Activated T-helper 1 cell treated with anti-CD3 and anti-CD28 coated beads, Interleukin-12 subunit alpha, Interleukin-12 subunit beta, Interleukin-2, Interleukin-4 antibody, amounts not matched to agents 30 ng/mL and 10 ng/mL and 1 ng/mL, durations not matched to agents 14 hours and 24 hours and 36 hours (primary cell): ENCODE measurements around the gene TOP2B. TPM values are rescaled to one million over a fixed set of nuclear protein-coding genes. Genes with fewer than 3 reads are reported as not detected.

Experiments
- DNase-seq: peaks from one replicate; pipeline ENCODE4 v3.0.0; 2021; ENCODE audit warnings: low spot score
- H3K27ac Mint-ChIP-seq: one replicate; pipeline ENCODE4 v1.8.0; 2021; ENCODE audit warnings: mild to moderate bottlenecking, mixed read lengths
- H3K27me3 Mint-ChIP-seq: one replicate; pipeline ENCODE4 v1.8.0; 2022; ENCODE audit warnings: mild to moderate bottlenecking, moderate library complexity, mixed read lengths; ENCODE audit not compliant: insufficient read depth
- H3K36me3 Mint-ChIP-seq: one replicate; pipeline ENCODE4 v1.8.0; 2021; ENCODE audit warnings: low read depth, mixed read lengths
- H3K4me1 Mint-ChIP-seq: one replicate; pipeline ENCODE4 v1.8.0; 2021; ENCODE audit warnings: low read depth, mixed read lengths
- H3K4me3 Mint-ChIP-seq: one replicate; pipeline ENCODE4 v1.8.0; 2021; ENCODE audit warnings: mild to moderate bottlenecking, moderate library complexity, mixed read lengths
- H3K9me3 Mint-ChIP-seq: one replicate; pipeline ENCODE4 v1.8.0; 2021; ENCODE audit warnings: mixed read lengths
- intact Hi-C: fragments of 100-400 bp; cut with micrococcal nuclease; formaldehyde crosslinking; loops from one replicate; pipeline ENCODE4 v1.15.1; 2024
- total RNA-seq: library from RNA; stranded (reverse); gene quantifications from 2 replicates; pipeline ENCODE4 v1.2.3, GENCODE V29; 2022

The TOP2B gene
- total RNA-seq, 1 donor from 2014 or later, result 133 TPM

DNA sequence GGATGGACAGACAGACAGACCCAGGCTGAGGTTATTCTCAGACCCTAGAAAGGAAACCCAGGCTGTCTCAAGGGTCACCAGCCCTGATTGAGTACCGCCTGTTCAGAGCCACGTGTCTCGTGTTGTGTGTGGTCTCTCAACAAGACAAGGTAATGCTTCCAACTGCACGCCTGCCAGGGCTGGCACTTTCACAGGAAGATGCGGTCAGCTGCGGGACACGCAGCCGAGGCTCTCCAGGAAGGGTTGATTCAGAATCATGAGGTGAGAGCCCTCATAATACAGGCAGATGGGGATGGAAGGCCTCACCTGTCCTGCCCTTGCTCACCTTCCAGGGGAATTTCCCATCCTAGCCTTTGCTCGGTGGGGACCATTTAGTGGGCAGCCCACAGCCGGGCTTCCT, 81.4 kb downstream of the TOP2B start:
- H3K27me3 Mint-ChIP-seq, result peaks cover 2% of the 10 kb centered on the region
- no peaks in the 10 kb centered on the region for H3K4me1 Mint-ChIP-seq
- intact Hi-C loops, result no loop called here
- no peak overlapping the region for H3K4me3 Mint-ChIP-seq
- no peaks in the 10 kb centered on the region for H3K9me3 Mint-ChIP-seq
- no peak overlapping the region for H3K27ac Mint-ChIP-seq
- H3K36me3 Mint-ChIP-seq, result no peaks in the 10 kb centered on the region
- no peak for DNase-seq

DNA sequence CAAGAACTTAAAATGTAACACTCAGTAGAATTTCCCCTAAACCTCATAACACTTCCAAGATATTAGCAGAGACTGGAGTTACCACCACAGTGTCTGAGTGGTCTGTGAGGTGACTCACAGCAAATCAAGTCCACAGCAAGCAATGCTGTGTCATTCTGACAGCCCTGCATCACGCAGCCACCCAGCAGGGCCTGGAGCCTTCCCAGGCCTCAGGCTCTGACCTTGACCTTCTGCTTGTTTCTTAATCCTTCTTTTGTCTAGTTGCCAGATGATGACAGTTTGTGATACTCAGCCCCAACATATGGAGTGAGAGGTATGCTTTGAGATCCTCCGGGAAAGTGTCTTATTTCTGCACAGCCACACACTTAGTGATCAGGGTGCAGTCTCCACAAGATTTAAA, 82.5 kb downstream of the TOP2B start:
- intact Hi-C loops, result no loop called here
- no peaks in the 10 kb centered on the region for H3K4me1 Mint-ChIP-seq
- H3K4me3 Mint-ChIP-seq, result no peak overlapping the region

GRCh38 chr3:25581823-25582222, 82.9 kb downstream of the TOP2B start:
- H3K4me3 Mint-ChIP-seq, result no peak overlapping the region
- no peaks in the 10 kb centered on the region for H3K36me3 Mint-ChIP-seq
- no peaks in the 10 kb centered on the region for H3K4me1 Mint-ChIP-seq
- H3K9me3 Mint-ChIP-seq, result no peaks in the 10 kb centered on the region
- DNase-seq, result no peak
- no peak overlapping the region for H3K27ac Mint-ChIP-seq
- peaks cover 2% of the 10 kb centered on the region for H3K27me3 Mint-ChIP-seq
- intact Hi-C loops, result no loop called here

More for the DNA sequence above, 82.5 kb downstream of the TOP2B start:
- H3K36me3 Mint-ChIP-seq, result no peaks in the 10 kb centered on the region
- no peak for DNase-seq
- H3K27me3 Mint-ChIP-seq, result peaks cover 2% of the 10 kb centered on the region
- no peaks in the 10 kb centered on the region for H3K9me3 Mint-ChIP-seq
- no peak overlapping the region for H3K27ac Mint-ChIP-seq

DNA sequence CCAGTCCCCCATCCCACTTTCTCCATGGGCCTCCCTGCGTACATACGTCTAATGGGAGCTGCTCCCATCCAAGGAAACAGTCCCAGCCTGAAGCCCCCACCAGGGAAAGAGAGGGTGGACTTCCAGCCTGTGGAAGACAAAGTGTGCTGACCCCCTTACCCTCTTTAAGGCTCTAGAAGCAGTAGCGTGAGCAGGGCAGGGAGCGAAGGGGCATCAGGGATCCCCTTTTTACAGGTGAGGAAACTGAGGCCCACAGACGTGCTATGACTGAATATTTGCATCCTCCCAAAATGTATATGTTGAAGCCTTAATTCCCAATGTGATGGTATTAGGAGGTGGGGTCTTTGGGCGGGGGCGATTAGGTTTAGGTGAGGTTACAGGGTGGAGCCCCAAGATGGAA, 83.4 kb downstream of the TOP2B start:
- Mint-ChIP-seq H3K9me3 (no peaks in the 10 kb centered on the region), H3K4me3 (no peak overlapping the region)

DNA sequence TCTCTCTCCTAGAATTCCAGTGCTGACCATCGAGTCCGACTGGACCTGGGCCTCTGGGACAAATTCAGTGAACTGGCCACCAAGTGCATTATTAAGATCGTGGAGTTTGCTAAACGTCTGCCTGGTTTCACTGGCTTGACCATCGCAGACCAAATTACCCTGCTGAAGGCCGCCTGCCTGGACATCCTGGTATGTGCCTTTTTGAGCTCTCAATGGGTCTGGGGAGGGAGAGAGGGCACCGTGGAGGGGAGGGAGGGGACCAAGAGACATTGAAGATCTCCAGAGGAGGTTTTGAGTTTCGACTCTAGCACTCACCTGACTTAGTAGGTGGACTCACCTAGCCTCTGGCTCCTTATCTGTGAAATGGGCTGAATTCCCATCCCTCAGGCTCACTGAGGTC, 84.2 kb downstream of the TOP2B start:
- Mint-ChIP-seq H3K4me3 (no peak overlapping the region), H3K36me3 (no peaks in the 10 kb centered on the region), H3K9me3 (no peaks in the 10 kb centered on the region), H3K4me1 (no peaks in the 10 kb centered on the region), H3K27me3 (peaks cover 2% of the 10 kb centered on the region), H3K27ac (no peak overlapping the region)
- DNase-seq, result no peak
- intact Hi-C loops, result no loop called here

More for the DNA sequence above, 83.4 kb downstream of the TOP2B start:
- no peak for DNase-seq
- H3K27ac Mint-ChIP-seq, result no peak overlapping the region
- H3K36me3 Mint-ChIP-seq, result no peaks in the 10 kb centered on the region
- H3K27me3 Mint-ChIP-seq, result peaks cover 2% of the 10 kb centered on the region
- no peaks in the 10 kb centered on the region for H3K4me1 Mint-ChIP-seq
- intact Hi-C loops, result no loop called here

GRCh38 chr3:25578059-25578458, 86.6 kb downstream of the TOP2B start:
- Mint-ChIP-seq H3K4me1 (no peaks in the 10 kb centered on the region), H3K36me3 (no peaks in the 10 kb centered on the region), H3K27ac (no peak overlapping the region), H3K9me3 (no peaks in the 10 kb centered on the region), H3K4me3 (no peak overlapping the region), H3K27me3 (peaks cover 2% of the 10 kb centered on the region)
- DNase-seq, result no peak
- intact Hi-C loops, result no loop called here

DNA sequence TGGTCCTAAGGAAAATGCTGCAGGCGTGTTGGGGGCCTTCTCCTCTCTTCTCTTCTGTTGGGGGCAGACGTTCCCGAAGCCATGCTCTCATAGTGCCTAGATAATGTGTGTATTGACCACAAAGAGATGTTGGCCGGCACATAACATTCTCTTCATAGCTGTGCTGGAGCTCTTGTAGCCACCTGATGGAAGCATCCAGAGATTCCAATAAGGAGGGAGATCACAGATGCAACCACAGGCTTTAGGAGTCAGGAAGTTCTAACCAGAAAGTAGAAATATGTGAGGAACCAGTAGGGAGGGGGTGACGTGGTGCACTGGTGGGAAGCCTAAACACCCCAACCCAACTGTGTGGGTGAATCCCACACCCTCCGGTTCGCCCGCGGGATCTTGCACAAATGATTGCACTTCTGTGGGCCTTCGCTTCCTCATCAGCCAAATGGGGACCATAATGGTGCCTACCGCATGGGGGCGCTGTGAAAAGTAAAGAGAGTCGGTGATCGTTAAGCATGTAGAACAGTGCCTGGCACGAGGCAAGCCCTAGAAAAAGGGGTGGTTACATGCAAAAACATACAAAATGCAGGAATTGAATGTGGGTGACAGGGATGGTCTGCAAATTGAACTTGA, 87.8 kb downstream of the TOP2B start:
- intact Hi-C loops, result no loop called here
- no peaks in the 10 kb centered on the region for H3K4me1 Mint-ChIP-seq
- H3K9me3 Mint-ChIP-seq, result no peaks in the 10 kb centered on the region
- H3K4me3 Mint-ChIP-seq, result no peak overlapping the region
- no peak overlapping the region for H3K27ac Mint-ChIP-seq
- peaks cover 2% of the 10 kb centered on the region for H3K27me3 Mint-ChIP-seq
- no peaks in the 10 kb centered on the region for H3K36me3 Mint-ChIP-seq
- no peak for DNase-seq

GRCh38 chr3:25576146-25576545, 88.6 kb downstream of the TOP2B start:
- Mint-ChIP-seq H3K36me3 (no peaks in the 10 kb centered on the region), H3K27ac (no peak overlapping the region), H3K4me3 (no peak overlapping the region), H3K9me3 (no peaks in the 10 kb centered on the region), H3K27me3 (peaks cover 2% of the 10 kb centered on the region), H3K4me1 (no peaks in the 10 kb centered on the region)
- no peak for DNase-seq
- intact Hi-C loops, result no loop called here

DNA sequence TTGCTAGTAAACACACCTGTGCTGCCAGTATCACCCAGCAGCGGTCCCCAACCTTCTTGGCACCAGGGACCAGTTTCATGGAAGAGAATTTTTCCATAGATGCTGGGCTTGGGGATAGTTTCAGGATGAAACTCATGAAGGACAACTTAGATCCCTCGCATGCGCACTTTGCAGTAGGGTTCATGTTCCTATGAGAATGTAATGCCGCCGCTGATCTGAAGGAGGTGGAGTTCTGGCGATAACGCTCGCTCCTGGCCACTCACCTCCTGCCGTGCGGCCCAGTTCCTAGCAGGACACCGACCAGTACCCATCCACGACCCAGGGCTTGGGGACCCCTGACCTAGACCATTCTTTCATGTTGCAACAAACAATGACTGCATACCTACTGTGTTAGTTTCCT, 89.7 kb downstream of the TOP2B start:
- no peaks in the 10 kb centered on the region for H3K36me3 Mint-ChIP-seq
- intact Hi-C loops, result no loop called here
- H3K9me3 Mint-ChIP-seq, result no peaks in the 10 kb centered on the region
- no peak overlapping the region for H3K4me3 Mint-ChIP-seq
- DNase-seq, result no peak
- H3K27ac Mint-ChIP-seq, result no peak overlapping the region
- no peaks in the 10 kb centered on the region for H3K4me1 Mint-ChIP-seq
- H3K27me3 Mint-ChIP-seq, result no peaks in the 10 kb centered on the region

DNA sequence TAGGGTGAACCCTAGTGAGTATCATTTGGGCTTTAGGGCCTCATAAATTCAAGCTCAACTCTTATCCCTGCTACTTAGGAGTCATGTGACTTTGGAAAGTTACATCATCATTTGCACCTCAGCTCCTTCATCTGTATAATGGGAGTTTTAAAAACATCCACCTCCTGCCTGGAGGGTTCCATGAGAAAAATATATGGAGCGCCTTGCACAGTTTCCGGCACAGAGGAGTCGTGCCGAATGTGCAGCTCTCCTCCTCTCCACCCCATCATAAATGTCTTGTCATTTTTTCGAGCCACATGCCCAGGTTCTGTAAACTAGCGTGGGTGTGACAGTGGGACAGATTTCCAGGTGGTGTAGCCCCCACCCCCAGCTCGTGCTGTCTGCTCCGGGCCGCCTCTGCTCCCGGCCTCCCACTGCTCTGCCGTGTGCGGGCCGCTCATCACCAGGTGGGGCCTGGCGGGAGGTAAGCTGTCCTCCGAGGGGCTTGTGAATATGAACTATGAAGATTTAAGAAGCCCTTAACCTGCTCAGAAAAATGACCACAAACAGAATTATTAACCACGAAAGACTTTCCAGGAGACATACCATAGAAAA, 90.4 kb downstream of the TOP2B start:
- Mint-ChIP-seq H3K27ac (no peak overlapping the region), H3K4me1 (no peaks in the 10 kb centered on the region), H3K4me3 (no peak overlapping the region), H3K36me3 (no peaks in the 10 kb centered on the region), H3K9me3 (no peaks in the 10 kb centered on the region), H3K27me3 (no peaks in the 10 kb centered on the region)
- intact Hi-C loops, result no loop called here
- no peak for DNase-seq

GRCh38 chr3:25573386-25574171, 91.1 kb downstream of the TOP2B start:
- Mint-ChIP-seq H3K4me3 (no peak overlapping the region), H3K36me3 (no peaks in the 10 kb centered on the region), H3K27me3 (no peaks in the 10 kb centered on the region), H3K9me3 (no peaks in the 10 kb centered on the region), H3K27ac (no peak overlapping the region), H3K4me1 (no peaks in the 10 kb centered on the region)
- no peak for DNase-seq
- intact Hi-C loops, result no loop called here

DNA sequence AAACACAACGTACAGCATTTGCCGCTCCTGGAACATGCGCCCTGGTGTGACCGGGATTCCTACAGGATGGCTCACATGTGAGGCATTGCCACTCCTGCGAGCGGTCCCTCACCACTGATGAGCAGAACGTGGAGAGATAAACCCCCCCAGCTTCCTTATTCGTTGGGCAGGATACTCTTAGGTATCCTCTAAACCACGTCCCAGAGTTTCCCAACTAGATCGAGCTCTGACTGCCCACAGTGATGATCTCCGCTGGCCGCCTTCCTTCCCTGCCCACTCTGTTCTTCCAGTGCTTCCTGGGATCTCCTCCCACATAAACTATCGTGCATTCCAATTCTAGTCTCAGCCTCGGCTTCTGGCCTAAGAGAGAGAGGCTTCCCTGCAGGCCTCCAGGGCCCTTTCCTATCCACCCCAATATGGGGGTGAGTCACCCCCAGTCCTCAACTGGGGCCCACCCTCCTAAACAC, 91.8 kb downstream of the TOP2B start:
- intact Hi-C loops, result no loop called here
- H3K4me1 Mint-ChIP-seq, result no peaks in the 10 kb centered on the region
- no peak for DNase-seq
- no peaks in the 10 kb centered on the region for H3K9me3 Mint-ChIP-seq
- H3K4me3 Mint-ChIP-seq, result no peak overlapping the region
- H3K36me3 Mint-ChIP-seq, result no peaks in the 10 kb centered on the region
- H3K27ac Mint-ChIP-seq, result no peak overlapping the region
- no peaks in the 10 kb centered on the region for H3K27me3 Mint-ChIP-seq

DNA sequence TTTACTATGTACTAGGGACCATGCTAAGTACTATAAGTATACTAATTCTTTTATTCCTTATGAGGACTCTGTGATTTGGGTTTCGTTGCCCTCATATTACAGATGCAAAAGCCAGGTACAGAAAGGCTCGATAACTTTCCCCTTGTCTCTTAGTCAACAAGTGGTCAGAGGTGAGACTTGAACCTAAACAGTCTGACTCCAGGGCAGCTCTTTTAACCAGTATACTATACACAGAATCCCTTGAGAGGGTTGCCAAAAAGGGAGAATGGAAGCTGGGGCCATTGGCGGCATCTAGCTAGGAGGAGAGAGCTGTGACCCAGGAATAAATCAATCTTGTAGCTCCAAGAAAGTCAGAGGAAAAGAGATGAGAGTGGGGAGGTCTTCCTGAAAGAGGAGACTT, 92.4 kb downstream of the TOP2B start:
- DNase-seq, result no peak
- Mint-ChIP-seq H3K4me3 (no peak overlapping the region), H3K9me3 (no peaks in the 10 kb centered on the region), H3K36me3 (no peaks in the 10 kb centered on the region), H3K27me3 (no peaks in the 10 kb centered on the region), H3K4me1 (no peaks in the 10 kb centered on the region), H3K27ac (no peak overlapping the region)
- intact Hi-C loops, result no loop called here
